Prostate gland (tissue), 2 donors: ENCODE results near the gene SORL1.

ENCODE experiments used
- POLR2A ChIP-seq: fragments of 450-650 bp; IDR thresholded peaks from one replicate; pipeline ENCODE4 v1.6.1; 2016; ENCODE audit warnings: antibody characterized with exemption, mild to moderate bottlenecking
- TF ChIP-seq, protein P1 (sequence below), 4 experiments: fragments of 200-600 bp in 2 of 4; fragments of 450-650 bp in 2 of 4; sonication (generic) in 2 of 4; IDR thresholded peaks; 1 replicate in 3 of 4; 2 replicates in 1 of 4; pipeline ENCODE4 v1.5.1; 2016 to 2019; ENCODE audit warnings: antibody characterized with exemption in 4 of 4, mild to moderate bottlenecking in 2 of 4, moderate library complexity in 2 of 4

DNA sequence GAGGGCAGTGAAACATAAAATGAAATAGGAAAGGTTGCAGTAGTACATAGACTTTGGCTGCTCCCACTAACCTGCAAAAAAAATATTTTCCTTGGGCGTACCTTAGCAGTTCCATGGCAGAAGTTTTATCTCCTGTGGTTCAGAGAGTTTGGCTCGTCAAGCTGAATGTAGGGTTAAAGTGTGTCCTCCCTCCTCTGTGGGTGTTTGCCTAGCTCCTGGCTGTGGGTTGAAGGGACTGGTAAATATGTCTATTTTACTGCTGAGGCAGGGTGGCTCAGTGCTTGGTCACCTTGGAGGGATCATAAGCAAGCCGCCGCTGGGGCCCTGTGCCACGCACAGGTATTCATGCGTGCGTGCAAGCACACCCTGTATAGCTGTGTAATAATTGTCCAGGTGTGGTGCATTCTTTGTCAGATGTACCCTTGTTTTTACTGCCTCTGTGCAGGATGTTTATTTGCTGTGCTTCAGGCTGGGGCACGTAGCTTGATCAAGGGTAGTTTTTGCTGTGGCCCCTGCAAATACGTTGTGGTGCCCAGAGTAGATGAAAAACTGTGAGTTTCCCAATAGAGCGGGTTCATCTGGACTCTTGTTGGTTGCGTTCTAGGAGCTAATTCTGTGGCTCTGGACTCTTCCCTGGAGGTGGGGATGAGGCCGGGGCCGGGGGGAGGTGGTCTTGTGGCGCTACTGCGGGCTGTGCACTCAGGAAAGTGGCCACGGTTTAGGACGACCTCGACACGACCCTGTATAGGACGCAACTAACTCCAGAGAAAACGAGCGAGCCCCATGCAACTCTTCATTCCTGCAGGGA lies 732 bp upstream of the SORL1 start:
- TF ChIP-seq, protein P1, sequence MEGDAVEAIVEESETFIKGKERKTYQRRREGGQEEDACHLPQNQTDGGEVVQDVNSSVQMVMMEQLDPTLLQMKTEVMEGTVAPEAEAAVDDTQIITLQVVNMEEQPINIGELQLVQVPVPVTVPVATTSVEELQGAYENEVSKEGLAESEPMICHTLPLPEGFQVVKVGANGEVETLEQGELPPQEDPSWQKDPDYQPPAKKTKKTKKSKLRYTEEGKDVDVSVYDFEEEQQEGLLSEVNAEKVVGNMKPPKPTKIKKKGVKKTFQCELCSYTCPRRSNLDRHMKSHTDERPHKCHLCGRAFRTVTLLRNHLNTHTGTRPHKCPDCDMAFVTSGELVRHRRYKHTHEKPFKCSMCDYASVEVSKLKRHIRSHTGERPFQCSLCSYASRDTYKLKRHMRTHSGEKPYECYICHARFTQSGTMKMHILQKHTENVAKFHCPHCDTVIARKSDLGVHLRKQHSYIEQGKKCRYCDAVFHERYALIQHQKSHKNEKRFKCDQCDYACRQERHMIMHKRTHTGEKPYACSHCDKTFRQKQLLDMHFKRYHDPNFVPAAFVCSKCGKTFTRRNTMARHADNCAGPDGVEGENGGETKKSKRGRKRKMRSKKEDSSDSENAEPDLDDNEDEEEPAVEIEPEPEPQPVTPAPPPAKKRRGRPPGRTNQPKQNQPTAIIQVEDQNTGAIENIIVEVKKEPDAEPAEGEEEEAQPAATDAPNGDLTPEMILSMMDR (IDR thresholded peaks at IDR 0.05) = no peak
- no peak for TF ChIP-seq POLR2A
